Omental fat pad (tissue), 4 donors: ENCODE measurements around the gene TRIM74. TPM values are rescaled to one million over a fixed set of nuclear protein-coding genes. Genes with fewer than 3 reads are reported as not detected.
A peak's percentile ranks its signal among the peaks of the same experiment; 100 is the strongest.
"Not testable (repeated sequence)": the region's sequence is repeated elsewhere in the genome, so short reads cannot be mapped to it uniquely, and the experiment has no call there.

ENCODE experiments used
- ATAC-seq: fragments of 150-250 bp; one replicate; pipeline ENCODE4 v1.9.1; 2016; ENCODE audit warnings: mild to moderate bottlenecking, moderate library complexity; ENCODE audit not compliant: low FRiP score
- DNase-seq: peaks from one replicate; pipeline ENCODE4 v3.0.0-alpha.2; 2019; ENCODE audit warnings: low spot score
- small RNA-seq: library from RNA; depleted of rRNA; stranded (forward); fragments of <200 nt; gene quantifications from one replicate; pipeline ENCODE3, GENCODE V24; 2016
- total RNA-seq, 4 donors: library from RNA; depleted of rRNA; stranded (reverse); fragments of >200 nt; gene quantifications; one replicate each; pipeline ENCODE4 v1.1.0, GENCODE V29; 2016
- TF ChIP-seq, protein P1 (sequence below), 3 donors: fragments of 450-650 bp; IDR thresholded peaks; one replicate each; pipeline ENCODE4 v1.5.1; 2016 to 2017; ENCODE audit warnings: antibody characterized with exemption in 3 of 3, mild to moderate bottlenecking in 3 of 3, moderate library complexity in 2 of 3

Gene TRIM74
- total RNA-seq, 4 donors from 2014 or later: 2.4 TPM; not detected in 3

DNA sequence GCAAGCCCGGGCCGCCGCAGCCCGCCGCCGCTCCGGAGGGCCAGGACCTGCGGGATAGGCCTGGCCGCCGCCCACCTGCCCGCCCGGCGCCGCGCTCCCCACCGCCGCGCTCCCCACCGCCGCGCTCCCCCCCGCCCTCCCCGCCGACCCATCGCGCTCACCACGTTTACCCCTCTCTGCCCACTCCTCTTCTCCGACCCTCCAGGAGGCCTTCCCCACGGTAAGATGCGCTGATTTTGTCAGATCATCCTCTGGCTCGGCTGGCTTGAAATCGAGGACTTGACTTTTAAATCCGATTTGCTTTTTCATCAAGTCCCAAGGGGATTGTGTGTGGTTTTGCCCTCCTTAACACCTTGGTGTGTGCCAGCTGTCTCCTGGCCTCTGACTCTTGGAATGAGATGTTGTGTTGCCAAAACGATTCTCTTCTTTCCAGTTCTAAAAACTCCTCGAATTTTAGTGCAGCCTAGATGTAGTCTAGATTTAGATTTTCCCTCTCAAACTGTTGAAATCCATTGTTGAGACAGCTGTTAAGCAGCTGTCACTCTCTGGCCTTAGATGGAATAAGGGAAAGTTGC, 43.6 kb downstream of the TRIM74 start:
- TF ChIP-seq, protein P1, sequence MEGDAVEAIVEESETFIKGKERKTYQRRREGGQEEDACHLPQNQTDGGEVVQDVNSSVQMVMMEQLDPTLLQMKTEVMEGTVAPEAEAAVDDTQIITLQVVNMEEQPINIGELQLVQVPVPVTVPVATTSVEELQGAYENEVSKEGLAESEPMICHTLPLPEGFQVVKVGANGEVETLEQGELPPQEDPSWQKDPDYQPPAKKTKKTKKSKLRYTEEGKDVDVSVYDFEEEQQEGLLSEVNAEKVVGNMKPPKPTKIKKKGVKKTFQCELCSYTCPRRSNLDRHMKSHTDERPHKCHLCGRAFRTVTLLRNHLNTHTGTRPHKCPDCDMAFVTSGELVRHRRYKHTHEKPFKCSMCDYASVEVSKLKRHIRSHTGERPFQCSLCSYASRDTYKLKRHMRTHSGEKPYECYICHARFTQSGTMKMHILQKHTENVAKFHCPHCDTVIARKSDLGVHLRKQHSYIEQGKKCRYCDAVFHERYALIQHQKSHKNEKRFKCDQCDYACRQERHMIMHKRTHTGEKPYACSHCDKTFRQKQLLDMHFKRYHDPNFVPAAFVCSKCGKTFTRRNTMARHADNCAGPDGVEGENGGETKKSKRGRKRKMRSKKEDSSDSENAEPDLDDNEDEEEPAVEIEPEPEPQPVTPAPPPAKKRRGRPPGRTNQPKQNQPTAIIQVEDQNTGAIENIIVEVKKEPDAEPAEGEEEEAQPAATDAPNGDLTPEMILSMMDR (IDR thresholded peaks at IDR 0.05): no peak
- DNase-seq: no peak
- ATAC-seq: peak; percentile 55

DNA sequence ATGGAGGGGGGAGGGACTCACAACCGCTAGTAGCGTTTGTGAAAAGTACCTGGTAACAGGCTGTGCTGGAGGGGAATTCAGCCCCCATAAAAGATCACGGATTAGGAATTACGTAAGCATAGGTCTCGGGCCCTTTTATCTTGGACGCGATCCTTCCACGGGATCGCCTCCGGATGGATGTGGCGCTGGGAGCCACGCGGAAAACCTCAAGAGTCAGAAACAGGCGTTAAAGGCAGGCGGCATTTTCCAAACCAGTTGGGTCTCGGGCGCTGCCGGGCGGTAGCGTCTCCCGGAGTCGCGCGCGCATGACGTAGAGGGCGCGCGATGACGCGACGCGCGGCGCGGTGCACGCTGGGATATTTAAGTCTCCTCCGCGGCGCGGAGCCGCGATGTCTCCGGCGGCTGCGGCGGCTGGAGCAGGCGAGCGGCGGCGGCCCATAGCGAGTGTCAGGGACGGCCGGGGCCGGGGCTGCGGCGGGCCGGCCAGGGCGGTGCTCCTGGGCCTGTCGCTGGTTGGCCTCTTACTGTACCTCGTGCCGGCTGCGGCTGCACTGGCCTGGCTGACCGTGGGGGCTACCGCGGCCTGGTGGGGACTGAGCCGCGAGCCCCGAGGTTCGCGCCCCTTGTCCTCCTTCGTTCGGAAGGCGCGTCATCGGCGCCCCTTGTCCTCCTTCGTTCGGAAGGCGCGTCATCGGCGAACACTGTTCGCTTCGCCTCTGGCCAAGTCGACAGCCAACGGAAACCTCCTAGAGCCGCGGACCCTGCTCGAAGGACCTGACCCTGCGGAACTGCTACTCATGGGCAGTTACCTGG, 44.3 kb downstream of the TRIM74 start, which contains the start of gene POM121:
Gene POM121, plus strand, starts transcription at position 363 of the 813 bp plus-strand sequence. Its CDS starts 27 bp downstream, at position 390.
- TF ChIP-seq, protein P1 (IDR thresholded peaks at IDR 0.05): no peak
- DNase-seq: peak; percentile 60
- ATAC-seq: peak; percentile 93

DNA sequence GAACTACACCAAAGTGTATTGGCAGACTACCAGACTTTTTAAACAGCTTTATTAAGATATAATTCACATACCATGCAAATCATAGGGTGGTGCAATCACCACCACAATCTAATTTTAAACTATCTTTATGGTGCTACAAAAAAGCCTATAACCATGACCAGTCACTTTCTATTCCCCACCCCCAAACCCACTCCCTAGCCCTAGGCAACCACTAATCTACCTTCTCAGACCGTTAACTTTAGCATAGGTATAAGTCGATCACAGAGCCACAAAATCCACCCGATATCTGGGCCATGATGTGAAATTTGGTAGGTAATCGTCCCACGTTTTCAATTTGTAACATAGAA, 44.9 kb downstream of the TRIM74 start:
- TF ChIP-seq, protein P1 (IDR thresholded peaks at IDR 0.05): no peak
- ATAC-seq: no peak
- no peak for DNase-seq

GRCh38 chr7:72919256-72919775, 50.0 kb downstream of the TRIM74 start:
- TF ChIP-seq, protein P1 (IDR thresholded peaks at IDR 0.05): no peak
- no peak for DNase-seq
- no peak for ATAC-seq

DNA sequence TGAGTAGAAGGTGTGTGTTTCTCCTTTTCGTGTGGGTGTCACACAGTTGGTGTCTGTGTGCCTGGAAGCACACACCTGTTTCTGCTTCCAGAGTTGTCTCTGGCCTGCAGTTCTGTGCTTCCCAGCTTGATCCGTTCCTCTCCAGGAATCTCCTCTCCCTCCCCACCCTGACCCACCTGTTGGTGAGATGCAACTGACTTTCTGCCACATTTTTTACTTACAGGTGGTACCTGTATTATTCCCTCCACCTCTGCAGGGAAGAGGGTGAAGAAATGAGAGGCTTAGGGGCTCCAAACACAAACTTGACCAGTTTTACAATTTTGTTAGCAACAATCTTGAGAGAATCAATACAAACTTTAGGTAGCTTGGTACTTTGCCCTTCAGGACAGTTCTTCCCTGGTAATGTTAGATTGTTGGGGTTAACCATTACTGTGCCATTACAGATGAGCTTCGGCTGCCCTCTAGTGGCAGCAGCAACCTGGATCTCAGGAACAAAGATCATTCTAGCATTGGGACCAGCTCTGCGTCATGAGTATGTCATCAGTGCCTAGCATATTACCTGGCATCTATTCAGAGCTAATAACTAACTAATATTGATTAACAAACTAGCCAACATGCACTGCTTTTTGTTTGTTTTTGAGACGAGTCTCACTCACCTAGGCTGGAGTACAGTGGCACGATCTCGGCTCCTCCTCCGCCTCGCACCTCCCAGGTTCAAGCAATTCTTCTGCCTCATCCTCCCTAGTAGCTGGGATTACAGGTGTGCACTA, 54.3 kb downstream of the TRIM74 start:
- peak; percentile 70 for ATAC-seq
- TF ChIP-seq, protein P1 (IDR thresholded peaks at IDR 0.05): peak in 1 of 3 donors; percentile 10

DNA sequence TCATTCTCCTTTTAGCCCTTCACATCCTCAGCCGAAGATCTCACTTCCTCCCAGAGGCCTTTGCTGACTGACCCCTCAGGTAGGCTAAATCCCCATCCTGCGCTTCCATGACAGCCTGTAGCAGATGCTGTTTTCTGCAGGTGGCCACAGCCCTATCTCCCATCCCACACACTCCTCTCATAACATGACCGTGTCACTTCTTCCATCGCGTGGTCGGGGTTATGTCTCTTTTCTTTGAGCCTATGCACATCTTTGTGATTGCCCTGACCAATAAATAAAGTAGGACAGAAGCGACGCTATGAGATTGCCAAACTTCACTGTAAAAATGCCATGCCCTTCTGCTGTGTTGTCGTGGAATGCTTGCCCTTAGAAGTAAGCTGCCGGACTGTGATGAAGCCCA, 55.5 kb downstream of the TRIM74 start:
- not testable (repeated sequence) for ATAC-seq, DNase-seq

More for the DNA sequence above, 54.3 kb downstream of the TRIM74 start:
- peak; percentile 44 for DNase-seq

DNA sequence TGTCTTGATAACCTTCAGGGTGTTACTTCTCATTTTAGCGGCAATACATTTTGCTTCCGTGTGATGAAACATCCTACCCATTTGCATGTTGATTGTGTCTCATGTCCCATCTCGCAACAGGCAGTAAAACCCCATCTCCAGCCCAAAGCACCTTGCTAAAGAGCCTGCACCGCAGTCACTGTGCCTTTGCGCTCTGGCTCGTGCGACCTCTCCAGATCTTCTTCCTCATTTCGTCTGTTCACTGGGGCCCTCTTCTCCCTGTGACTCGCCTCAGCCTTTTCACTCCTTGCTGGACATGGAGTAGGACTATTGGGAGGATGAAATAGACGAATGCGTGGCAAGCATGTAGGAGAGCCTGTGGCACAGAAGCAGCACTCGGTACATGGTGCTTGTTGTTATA, 57.9 kb downstream of the TRIM74 start:
- DNase-seq, ATAC-seq: not testable (repeated sequence)

Small RNA genes within 50 kb of the gene (small RNA-seq; reads per million reads assigned to genes)
- not detected for gene RF00019

Other genes with a start within 250 kb of the TRIM74 start
- gene TYW1B, start 141.3 kb downstream of the TRIM74 start, total RNA-seq: 1 to 10 TPM; 1.9 to 5.8 (median 3.1) TPM
- 10 to 100 TPM; 17.8 to 39.4 (median 19.4) TPM for gene POM121, start 44.4 kb downstream of the TRIM74 start, total RNA-seq
- gene SPDYE8, start 60.3 kb upstream of the TRIM74 start, total RNA-seq: not detected
- gene SPDYE11, start 88.4 kb upstream of the TRIM74 start, total RNA-seq: not detected
- not detected for gene SPDYE9, start 116.6 kb upstream of the TRIM74 start, total RNA-seq